T47D (cell line): ENCODE measurements around the gene GTF2H4.
"Not testable (repeated sequence)": the region's sequence is repeated elsewhere in the genome, so short reads cannot be mapped to it uniquely, and the experiment has no call there.

Source experiments
- DNase-seq, 2 experiments: peaks; one replicate each; pipeline versions ENCODE4 v3.0.0 to v3.0.0-alpha.2; 2011 to 2012; ENCODE audit warnings: low read depth in 1 of 2, low spot score in 1 of 2
- JUND ChIP-seq: IDR thresholded peaks from 2 replicates; pipeline ENCODE4 v1.6.1; 2012; ENCODE audit warnings: low read depth
- in situ Hi-C: cut with HindIII; loops from 2 replicates; pipeline ENCODE4 v1.10.0; 2016; ENCODE audit warnings: low sequenced_read_pairs, low pct_unique_long_range_greater_than_20kb

GTF2H4 gene

DNA sequence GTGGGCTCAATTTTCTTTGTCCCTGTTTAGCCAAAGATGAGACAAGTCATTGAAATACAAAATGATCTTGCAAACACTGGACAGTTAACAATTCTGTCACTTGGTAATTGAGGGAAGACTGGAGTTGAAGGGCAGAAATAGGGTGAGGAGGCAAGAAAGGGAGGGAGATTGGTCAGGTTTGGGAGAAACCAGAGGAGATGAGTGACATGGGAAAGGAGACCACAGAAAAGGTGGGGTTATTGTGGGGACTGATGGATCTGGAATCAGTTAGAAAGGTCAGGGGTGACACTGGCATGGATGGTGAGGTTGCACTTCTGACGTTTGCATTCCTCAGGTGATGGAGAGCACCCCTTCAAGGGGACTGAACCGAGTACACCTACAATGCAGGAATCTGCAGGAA, 693 bp downstream of the GTF2H4 start:
- in situ Hi-C loops = no loop called here
- no peak for TF ChIP-seq JUND
- DNase-seq = no peak

DNA sequence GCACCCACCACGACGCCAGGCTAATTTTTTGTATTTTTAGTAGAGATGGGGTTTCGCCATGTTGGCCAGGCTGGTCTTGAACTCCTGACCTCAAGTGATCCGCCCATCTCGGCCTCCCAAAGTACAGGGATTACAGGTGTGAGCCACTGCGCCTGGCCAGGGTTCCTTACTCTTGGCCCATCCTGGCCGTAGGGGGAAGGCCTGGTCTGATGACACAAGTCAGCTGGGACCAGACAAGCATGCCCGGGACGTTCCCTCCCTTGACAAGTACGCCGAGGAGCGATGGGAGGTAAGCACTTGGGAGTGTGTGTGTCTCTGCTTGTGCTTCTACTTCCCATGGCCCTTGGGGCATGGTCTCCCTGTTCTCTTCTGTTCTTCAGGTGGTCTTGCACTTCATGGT, 2.5 kb downstream of the GTF2H4 start:
- in situ Hi-C loops, DNase-seq: not testable (repeated sequence)

DNA sequence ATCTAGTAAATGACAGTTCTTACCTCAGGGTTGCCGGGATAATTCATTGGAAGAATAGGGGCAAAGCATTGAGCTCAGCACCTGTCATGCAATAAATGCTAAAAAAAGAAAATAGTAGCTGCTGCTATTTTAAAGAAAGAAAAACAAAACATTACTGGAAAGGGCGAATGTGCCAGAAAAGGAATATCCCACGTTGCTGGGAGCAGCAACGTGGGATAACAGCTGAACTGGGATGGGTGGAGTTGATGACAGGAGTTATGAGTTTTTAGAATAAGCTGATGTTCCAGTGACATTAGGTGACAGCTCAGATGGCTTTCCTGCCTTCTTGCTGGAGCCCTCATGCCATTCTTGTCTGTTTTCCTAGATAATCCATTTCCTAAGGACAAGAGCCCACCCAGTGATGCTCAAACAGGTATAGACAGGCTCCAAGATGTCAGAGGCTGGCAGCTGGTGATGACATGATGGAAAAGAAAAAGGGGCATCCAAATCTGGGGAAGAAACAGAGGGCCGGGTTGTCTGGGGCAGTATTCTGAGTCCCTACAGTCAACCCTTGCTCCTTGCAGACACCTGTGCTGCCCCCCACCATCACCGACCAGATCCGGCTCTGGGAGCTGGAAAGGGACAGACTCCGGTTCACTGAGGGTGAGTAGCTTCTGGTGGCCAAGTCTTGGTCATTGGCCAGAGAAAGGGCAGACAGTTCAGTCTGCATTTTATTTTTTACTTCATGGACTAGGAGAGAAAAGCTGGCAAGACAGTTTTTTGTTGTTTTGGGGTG, 4.9 kb downstream of the GTF2H4 start:
- in situ Hi-C loops = no loop called here
- no peak for TF ChIP-seq JUND
- no peak for DNase-seq

DNA sequence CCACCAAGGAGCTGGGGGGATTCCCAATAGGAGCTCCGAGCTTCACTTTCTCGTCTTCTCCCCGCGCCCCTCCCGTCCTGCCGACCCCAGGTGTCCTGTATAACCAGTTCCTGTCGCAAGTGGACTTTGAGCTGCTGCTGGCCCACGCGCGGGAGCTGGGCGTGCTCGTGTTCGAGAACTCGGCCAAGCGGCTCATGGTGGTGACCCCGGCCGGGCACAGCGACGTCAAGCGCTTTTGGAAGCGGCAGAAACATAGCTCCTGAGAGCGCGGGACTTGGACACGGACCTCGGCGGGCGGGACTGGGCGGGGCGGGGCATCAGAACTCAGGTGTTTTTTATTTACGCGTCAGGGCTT, 5.7 kb downstream of the GTF2H4 start:
- DNase-seq = no peak
- no peak for TF ChIP-seq JUND
- in situ Hi-C loops = no loop called here

DNA sequence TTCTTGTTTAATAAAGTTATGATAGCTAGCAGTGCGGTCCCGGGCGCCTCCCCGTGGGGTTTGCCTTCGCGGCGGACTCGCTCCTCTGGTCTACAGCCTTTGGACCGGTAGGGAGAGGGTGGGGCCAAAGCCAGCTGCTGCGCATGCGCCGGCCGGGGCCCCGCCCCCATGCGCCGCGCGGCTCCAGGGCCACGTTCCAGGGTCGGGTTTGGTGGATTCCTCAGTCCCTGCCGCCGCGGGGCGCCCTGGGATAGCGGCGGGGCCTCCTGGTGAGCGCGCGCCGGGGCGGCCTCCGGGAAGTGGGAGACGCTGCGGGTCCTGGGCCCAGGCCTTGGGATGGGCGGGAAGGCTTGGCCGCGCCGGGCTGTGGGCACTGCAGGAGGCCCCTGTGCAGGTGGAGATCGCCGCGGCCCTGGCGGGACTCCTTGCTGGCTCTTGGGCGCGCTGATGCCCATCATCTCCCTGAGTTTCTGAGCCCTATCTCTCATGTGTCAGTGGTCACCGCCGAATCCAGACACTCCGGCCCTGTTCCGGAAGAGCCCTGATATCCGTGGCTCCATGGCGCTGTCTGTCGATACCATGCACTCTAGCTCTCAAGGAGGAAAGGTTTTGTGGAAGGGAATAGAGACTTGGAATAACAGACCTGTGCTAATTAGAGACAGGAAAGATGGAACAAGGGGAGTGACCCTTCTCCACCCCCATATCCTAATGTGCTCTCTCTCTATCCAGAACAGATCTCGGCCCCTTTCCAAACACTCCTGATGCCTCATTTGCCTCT, 6.3 kb downstream of the GTF2H4 start, which contains the start of gene VARS2:
VARS2 (plus strand) TSS at position 163 of the 778 bp plus-strand sequence; CDS start at position 762, 599 bp downstream.
- in situ Hi-C loops = no loop called here
- TF ChIP-seq JUND = no peak
- DNase-seq = peak; percentile 97

DNA sequence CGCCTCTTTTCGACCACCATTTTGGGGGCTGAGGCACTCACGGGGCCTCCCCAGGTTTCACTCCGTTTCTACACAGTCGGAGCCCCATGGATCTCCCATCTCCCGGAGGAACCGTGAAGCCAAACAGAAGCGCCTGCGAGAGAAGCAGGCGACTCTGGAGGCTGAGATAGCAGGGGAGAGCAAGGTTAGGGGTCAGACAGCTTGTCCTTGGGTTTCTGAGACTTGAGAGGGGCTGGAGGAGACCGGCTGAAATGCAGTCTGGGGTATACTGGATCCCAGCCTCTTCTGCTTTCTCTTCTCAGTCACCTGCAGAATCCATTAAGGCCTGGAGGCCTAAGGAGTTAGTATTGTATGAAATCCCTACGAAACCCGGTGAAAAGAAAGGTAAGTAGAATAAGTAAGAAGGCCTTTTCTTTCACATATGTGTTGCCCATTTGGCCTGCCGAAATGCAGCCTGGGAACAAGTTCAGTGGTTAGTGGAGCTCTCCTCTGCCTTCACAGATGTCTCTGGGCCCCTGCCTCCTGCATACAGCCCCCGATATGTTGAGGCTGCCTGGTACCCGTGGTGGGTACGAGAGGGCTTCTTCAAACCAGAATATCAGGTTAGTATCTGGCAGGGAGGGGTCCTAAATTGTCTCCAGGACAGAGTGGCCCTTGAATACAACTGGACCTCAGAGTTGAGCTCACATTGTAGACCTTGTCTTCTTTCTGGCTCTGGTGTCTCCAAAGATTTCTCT, 7.0 kb downstream of the GTF2H4 start:
- DNase-seq = no peak
- in situ Hi-C loops = no loop called here
- TF ChIP-seq JUND = no peak

DNA sequence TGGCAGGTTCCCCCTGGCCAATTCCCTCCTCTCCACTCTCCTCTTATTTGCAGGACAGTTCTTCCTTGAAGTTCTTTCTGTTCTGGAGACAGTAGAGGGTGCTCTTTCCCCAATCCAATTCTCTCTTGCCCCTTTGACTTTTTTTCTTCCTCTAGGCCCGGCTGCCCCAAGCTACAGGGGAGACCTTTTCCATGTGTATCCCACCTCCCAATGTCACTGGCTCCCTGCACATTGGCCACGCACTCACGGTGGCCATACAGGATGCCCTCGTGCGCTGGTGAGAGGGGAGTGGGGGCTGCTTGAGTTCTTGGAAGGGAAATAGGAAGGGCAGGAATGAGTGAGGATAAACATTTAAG, 7.6 kb downstream of the GTF2H4 start:
- in situ Hi-C loops = no loop called here
- peak; percentile 79 to 82 for DNase-seq
- no peak for TF ChIP-seq JUND

DNA sequence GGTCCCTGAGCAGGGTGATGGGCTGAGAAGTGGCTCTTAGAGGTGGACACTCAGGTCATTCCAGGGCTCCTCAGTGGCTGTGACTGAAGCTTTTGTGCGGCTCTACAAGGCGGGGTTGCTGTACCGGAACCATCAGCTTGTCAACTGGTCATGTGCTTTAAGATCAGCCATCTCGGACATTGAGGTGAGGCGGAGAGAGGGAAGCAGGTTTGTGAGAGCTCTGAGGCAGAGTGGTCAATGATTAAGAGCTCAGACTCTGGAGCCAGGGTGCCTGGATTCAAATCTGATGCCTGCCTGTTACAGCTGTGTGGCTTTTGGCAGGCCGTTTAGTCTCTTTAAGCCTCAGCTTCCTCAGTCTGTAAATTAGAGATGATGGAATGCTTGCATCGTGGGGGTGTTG, 9.0 kb downstream of the GTF2H4 start:
- in situ Hi-C loops = no loop called here
- no peak for TF ChIP-seq JUND
- DNase-seq = no peak

DNA sequence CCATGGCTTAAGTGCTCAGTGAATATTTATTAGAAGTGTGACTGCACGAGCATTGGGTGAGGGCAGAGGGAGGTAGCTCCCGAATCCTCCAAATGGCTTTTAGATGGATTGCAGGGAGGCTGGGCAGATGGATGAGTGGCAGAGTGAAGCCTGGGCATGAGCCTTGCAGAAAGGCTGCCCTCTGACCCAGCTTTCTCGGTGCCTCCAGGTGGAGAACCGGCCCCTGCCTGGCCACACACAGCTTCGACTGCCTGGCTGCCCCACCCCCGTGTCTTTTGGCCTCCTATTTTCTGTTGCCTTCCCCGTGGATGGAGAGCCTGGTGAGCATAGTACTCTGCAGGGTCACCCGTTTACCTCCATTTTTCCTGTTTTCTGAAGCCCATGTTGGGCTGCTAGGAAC, 9.5 kb downstream of the GTF2H4 start:
- in situ Hi-C loops = no loop called here
- DNase-seq = no peak
- TF ChIP-seq JUND = no peak

DNA sequence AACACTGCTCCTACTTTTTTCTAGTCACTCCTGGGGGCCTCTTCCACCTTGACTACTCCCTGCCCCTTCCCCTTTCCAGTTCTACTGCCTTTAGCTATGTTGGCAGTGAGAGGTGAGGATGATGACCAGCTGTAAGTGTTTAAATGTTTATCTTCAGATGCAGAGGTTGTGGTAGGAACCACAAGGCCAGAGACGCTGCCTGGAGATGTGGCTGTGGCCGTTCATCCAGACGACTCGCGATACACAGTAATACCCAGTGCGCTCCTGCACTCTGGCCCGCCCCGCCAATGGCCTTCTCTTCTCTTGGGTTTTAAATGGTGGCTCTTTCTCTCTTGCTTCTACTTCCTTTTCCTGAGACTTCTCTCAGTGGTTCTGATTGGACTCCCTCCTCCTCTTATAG, 10.7 kb downstream of the GTF2H4 start:
- in situ Hi-C loops = no loop called here
- TF ChIP-seq JUND = no peak
- DNase-seq = no peak

DNA sequence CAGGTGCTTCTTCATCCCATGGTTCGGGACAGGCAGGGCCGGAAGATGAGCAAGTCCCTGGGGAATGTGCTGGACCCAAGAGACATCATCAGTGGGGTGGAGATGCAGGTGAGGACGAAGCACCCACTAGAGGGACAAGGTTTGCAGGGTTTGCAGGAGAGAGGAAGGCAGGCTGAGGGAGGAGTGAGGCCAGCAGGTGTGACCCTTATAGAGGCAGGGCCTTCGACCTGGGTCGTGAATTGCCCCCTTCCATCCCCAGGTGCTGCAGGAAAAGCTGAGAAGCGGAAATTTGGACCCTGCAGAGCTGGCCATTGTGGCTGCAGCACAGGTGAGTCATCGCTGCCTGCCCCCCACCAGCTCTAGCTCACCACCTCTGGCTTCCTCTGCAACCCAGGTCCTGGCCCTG, 14.4 kb downstream of the GTF2H4 start:
- no peak for TF ChIP-seq JUND
- no peak for DNase-seq
- in situ Hi-C loops = no loop called here

DNA sequence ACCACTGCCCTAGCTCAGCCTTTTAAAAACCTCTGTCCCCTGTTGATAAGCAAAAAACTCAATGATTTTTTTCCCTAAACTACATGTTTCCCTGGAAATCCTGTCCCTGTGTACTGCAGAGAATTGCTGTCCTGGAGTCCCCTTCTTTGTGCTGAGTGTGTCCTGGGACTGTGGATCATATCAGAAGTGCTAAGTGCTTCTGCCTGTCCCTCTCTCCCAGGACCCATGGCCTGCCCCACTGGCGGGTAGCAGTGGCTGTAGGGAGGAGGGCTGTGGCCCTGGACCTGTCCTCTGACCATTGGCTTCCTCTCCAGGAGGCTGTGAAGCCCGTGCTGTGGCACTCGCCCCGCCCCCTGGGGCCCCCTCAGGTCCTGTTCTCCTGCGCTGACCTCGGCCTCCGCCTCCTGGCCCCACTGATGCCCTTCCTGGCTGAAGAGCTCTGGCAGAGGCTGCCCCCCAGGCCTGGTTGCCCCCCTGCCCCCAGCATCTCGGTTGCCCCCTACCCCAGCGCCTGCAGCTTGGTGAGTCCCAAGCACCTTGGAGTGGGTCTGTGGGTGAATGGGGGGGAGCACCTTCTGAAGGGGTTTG, 16.1 kb downstream of the GTF2H4 start:
- in situ Hi-C loops, DNase-seq: not testable (repeated sequence)

DNA sequence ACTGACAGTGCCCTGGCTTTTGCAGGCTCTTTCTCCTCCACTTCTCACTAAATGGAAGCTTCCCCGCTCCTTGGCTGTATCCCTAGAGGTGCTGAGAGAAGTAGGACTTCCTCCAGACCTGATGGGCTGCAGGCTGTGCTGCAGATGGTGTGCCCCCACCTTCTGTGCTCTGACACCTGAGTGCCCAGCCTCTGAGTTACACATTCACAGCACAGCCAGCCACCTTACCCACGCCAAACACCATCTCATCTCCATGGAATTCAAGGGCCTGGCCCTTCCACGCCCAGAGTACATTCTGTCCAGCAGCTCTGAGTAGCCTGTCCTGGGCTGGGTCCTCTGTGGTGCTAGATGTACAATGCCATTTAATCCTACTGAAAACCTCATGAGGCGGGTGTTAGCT, 18.6 kb downstream of the GTF2H4 start:
- in situ Hi-C loops = no loop called here

DNA sequence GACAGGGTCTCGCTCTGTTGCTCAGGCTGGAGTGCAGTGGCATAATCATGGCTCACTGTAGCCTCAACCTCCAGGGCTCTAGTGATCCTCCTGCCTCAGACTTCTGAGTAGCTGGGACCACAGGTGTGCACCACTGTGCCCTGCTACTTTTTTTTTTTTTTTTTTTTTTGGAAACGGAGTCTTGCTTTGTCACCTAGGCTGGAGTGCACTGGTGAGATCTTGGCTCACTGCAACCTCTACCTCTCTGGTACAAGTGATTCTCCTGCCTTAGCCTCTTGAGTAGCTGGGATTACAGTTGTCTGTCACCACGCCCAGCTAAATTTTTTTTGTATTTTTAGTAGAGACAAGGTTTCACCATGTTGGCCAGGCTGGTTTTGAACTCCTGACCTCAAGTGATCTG, 19.1 kb downstream of the GTF2H4 start:
- DNase-seq, in situ Hi-C loops: not testable (repeated sequence)

More for the DNA sequence above, 18.6 kb downstream of the GTF2H4 start:
- no peak for DNase-seq
- TF ChIP-seq JUND = no peak
